SK-N-SH treated with all-trans-retinoic acid at 6 μM for 48 hours (cell line): ENCODE results near the gene DYNLRB1.

Source experiments
- ATAC-seq: fragments of 200-7000 bp; cut with Tn5 transposase; 3 replicates; pipeline ENCODE4 v1.9.1; 2020; ENCODE audit warnings: mild to moderate bottlenecking, moderate library complexity
- ARNTL ChIP-seq: fragments of 450-650 bp; formaldehyde crosslinking; IDR thresholded peaks from 2 replicates; pipeline ENCODE4 v1.5.0; 2020; ENCODE audit warnings: low read depth, mild to moderate bottlenecking, moderate library complexity, borderline replicate concordance
- BACH2 ChIP-seq: fragments of 250-450 bp; sonication (Bioruptor Pico); IDR thresholded peaks from 2 replicates; pipeline ENCODE4 v1.9.0; 2021; ENCODE audit warnings: mild to moderate bottlenecking, borderline replicate concordance
- CSDC2 ChIP-seq: fragments of 250-450 bp; sonication (Bioruptor Pico); IDR thresholded peaks from 2 replicates; pipeline ENCODE4 v1.5.0; 2020; ENCODE audit warnings: mild to moderate bottlenecking, moderate library complexity
- ESRRG ChIP-seq: fragments of 250-450 bp; sonication (Bioruptor Pico); IDR thresholded peaks from 2 replicates; pipeline ENCODE4 v1.6.1; 2021; ENCODE audit warnings: mild to moderate bottlenecking
- GLIS3 ChIP-seq: fragments of 250-450 bp; sonication (Bioruptor Pico); IDR thresholded peaks from 2 replicates; pipeline ENCODE4 v1.5.0; 2020; ENCODE audit warnings: mild to moderate bottlenecking, moderate library complexity
- ISL1 ChIP-seq: fragments of 250-450 bp; sonication (Bioruptor Pico); IDR thresholded peaks from 2 replicates; pipeline ENCODE4 v2.1.2; 2022; ENCODE audit warnings: mild to moderate bottlenecking, moderate library complexity
- OSR1 ChIP-seq: fragments of 250-450 bp; sonication (Bioruptor Pico); IDR thresholded peaks from 2 replicates; pipeline ENCODE4 v1.8.0; 2022; ENCODE audit warnings: moderate library complexity, mild to moderate bottlenecking, inconsistent platforms
- PATZ1 ChIP-seq: fragments of 250-450 bp; sonication (Bioruptor Pico); IDR thresholded peaks from 2 replicates; pipeline ENCODE4 v1.8.0; 2020; ENCODE audit warnings: mild to moderate bottlenecking, moderate library complexity, borderline replicate concordance
- POU6F1 ChIP-seq: fragments of 250-450 bp; sonication (Bioruptor Pico); IDR thresholded peaks from 2 replicates; pipeline ENCODE4 v1.8.0; 2021; ENCODE audit warnings: low read depth, mild to moderate bottlenecking, moderate library complexity, borderline replicate concordance
- PPARA ChIP-seq: fragments of 250-450 bp; sonication (Bioruptor Pico); IDR thresholded peaks from 2 replicates; pipeline ENCODE4 v1.5.0; 2020; ENCODE audit warnings: mild to moderate bottlenecking, borderline replicate concordance
- RARB ChIP-seq: fragments of 250-450 bp; sonication (Bioruptor Pico); IDR thresholded peaks from 2 replicates; pipeline ENCODE4 v1.8.0; 2021; ENCODE audit warnings: mild to moderate bottlenecking, moderate library complexity
- SNAI2 ChIP-seq: fragments of 250-450 bp; sonication (Bioruptor Pico); IDR thresholded peaks from 2 replicates; pipeline ENCODE4 v1.5.0; 2020; ENCODE audit warnings: mild to moderate bottlenecking, moderate library complexity
- TOX ChIP-seq: fragments of 250-450 bp; sonication (Bioruptor Pico); IDR thresholded peaks from 2 replicates; pipeline ENCODE4 v1.8.0; 2021; ENCODE audit warnings: mild to moderate bottlenecking, moderate library complexity, borderline replicate concordance
- TSHZ2 ChIP-seq: fragments of 250-450 bp; sonication (Bioruptor Pico); IDR thresholded peaks from 2 replicates; pipeline ENCODE4 v1.5.0; 2020; ENCODE audit warnings: mild to moderate bottlenecking, moderate library complexity
- ZFP3 ChIP-seq: fragments of 250-450 bp; sonication (Bioruptor Pico); IDR thresholded peaks from 2 replicates; pipeline ENCODE4 v1.5.0; 2020; ENCODE audit warnings: mild to moderate bottlenecking, moderate library complexity
- ZFP30 ChIP-seq: fragments of 450-650 bp; formaldehyde crosslinking; IDR thresholded peaks from 2 replicates; pipeline ENCODE4 v1.5.0; 2022; ENCODE audit warnings: mild to moderate bottlenecking, moderate library complexity
- ZNF565 ChIP-seq: fragments of 450-650 bp; formaldehyde crosslinking; conservative IDR thresholded peaks from 2 replicates; pipeline ENCODE4 v1.5.0; 2020; ENCODE audit warnings: low read depth, mild to moderate bottlenecking, moderate library complexity
- ZNF8 ChIP-seq: fragments of 450-650 bp; formaldehyde crosslinking; IDR thresholded peaks from 2 replicates; pipeline ENCODE4 v1.5.0; 2020; ENCODE audit warnings: mild to moderate bottlenecking, moderate library complexity
- TF ChIP-seq, protein P1 (sequence below): fragments of 250-450 bp; sonication (Bioruptor Pico); IDR thresholded peaks from 2 replicates; pipeline ENCODE4 v1.5.1; 2021; ENCODE audit warnings: mild to moderate bottlenecking, moderate library complexity

Gene DYNLRB1

GRCh38 chr20:34541264-34541901 lies 25.2 kb downstream of the DYNLRB1 start (continued):
- TF ChIP-seq POU6F1 (CRISPR knock-in tag) (no peak), ESRRG (CRISPR knock-in tag) (no peak), TOX (CRISPR knock-in tag) (no peak)

DNA sequence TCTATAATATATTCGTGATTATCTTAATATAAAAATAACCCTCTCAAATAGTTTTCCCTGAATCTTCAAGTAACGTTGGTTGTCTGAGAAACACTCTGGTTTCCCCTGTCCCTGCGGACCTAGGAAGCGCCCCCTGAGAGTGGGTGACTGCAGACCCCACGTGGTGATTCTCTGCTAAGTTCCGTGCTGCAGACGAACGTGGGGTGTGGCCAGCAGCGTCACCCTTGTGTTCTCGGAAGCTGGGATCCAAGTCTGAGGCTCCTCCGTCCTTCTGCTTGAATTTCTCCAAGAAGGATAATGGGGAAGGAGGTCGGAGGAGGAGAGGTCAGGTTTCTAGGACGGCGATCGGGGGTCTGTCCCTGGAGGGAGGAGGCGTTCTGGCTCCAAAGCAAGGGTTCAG lies 25.7 kb downstream of the DYNLRB1 start:
- TF ChIP-seq PPARA (no peak), CSDC2 (CRISPR knock-in tag) (no peak), RARB (CRISPR knock-in tag) (no peak), ZNF8 (CRISPR knock-in tag) (no peak), TSHZ2 (CRISPR knock-in tag) (no peak), ZFP30 (CRISPR knock-in tag) (no peak), ZNF565 (no peak)
- TF ChIP-seq, protein P1, sequence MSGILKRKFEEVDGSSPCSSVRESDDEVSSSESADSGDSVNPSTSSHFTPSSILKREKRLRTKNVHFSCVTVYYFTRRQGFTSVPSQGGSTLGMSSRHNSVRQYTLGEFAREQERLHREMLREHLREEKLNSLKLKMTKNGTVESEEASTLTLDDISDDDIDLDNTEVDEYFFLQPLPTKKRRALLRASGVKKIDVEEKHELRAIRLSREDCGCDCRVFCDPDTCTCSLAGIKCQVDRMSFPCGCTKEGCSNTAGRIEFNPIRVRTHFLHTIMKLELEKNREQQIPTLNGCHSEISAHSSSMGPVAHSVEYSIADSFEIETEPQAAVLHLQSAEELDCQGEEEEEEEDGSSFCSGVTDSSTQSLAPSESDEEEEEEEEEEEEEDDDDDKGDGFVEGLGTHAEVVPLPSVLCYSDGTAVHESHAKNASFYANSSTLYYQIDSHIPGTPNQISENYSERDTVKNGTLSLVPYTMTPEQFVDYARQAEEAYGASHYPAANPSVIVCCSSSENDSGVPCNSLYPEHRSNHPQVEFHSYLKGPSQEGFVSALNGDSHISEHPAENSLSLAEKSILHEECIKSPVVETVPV (CRISPR knock-in tag), result no peak
- no peak for ATAC-seq

DNA sequence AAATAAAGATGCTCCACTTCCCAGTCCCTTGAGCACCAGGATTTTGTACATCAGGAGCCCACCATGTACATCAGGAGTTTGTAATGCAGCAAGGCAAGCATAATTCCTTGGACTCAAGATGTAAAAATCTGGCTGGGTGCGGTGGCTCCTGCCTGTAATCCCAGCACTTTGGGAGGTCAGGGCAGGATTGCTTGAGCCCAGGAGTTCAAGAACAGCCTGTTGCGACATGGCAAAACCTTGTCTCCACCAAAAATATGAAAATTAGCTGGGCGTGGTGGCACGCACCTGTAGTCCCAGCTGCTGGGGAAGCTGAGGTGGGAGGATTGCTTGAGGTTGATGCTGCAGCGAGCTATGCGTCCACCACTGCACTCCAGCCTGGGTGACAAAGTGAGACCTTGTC lies 26.2 kb downstream of the DYNLRB1 start:
- ATAC-seq, result no peak
- TF ChIP-seq ARNTL (CRISPR knock-in tag), result no peak

DNA sequence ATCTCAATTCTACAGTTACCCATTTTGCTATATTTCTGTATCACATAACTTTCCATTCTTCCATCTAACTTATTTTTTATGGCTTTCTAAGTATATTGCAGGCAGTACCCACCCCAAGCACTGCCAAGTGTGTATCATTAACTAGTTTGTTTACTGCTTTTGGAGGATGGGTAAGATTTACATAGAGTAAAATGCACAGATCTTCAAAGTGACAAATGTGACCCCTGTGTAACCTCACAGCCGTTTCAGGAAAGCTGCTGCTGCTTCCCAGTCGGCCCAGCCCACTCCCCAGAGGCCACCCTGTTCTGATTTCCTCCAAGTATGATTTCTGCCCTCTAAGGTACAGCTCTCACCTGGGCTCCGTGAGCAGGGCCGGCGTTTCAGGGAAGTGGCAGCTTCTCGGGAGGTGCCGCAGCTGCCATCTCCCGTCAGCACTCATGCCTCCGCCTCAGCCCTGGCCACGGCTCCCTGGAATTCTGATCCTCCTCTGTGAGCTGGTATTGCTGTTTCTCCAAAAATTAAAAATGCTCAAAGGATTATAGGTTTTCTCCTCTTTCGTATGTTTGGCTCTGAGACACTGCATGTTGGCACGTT lies 27.3 kb downstream of the DYNLRB1 start:
- no peak for ATAC-seq
- no peak for TF ChIP-seq PATZ1
- no peak for TF ChIP-seq POU6F1 (CRISPR knock-in tag)
- TF ChIP-seq TOX (CRISPR knock-in tag), result no peak
- TF ChIP-seq RARB (CRISPR knock-in tag), result no peak
- no peak for TF ChIP-seq PPARA
- TF ChIP-seq SNAI2 (CRISPR knock-in tag), result no peak
- no peak for TF ChIP-seq ZFP3 (CRISPR knock-in tag)
- no peak for TF ChIP-seq ISL1 (CRISPR knock-in tag)
- no peak for TF ChIP-seq BACH2 (CRISPR knock-in tag)
- no peak for TF ChIP-seq GLIS3 (CRISPR knock-in tag)
- TF ChIP-seq, protein P1 (CRISPR knock-in tag), result no peak
- no peak for TF ChIP-seq ZNF8 (CRISPR knock-in tag)
- no peak for TF ChIP-seq ZNF565
- no peak for TF ChIP-seq ESRRG (CRISPR knock-in tag)
- no peak for TF ChIP-seq TSHZ2 (CRISPR knock-in tag)
- no peak for TF ChIP-seq OSR1 (CRISPR knock-in tag)
- TF ChIP-seq CSDC2 (CRISPR knock-in tag), result no peak
